ENCODE measurements around the gene SEMA4G.

DNA sequence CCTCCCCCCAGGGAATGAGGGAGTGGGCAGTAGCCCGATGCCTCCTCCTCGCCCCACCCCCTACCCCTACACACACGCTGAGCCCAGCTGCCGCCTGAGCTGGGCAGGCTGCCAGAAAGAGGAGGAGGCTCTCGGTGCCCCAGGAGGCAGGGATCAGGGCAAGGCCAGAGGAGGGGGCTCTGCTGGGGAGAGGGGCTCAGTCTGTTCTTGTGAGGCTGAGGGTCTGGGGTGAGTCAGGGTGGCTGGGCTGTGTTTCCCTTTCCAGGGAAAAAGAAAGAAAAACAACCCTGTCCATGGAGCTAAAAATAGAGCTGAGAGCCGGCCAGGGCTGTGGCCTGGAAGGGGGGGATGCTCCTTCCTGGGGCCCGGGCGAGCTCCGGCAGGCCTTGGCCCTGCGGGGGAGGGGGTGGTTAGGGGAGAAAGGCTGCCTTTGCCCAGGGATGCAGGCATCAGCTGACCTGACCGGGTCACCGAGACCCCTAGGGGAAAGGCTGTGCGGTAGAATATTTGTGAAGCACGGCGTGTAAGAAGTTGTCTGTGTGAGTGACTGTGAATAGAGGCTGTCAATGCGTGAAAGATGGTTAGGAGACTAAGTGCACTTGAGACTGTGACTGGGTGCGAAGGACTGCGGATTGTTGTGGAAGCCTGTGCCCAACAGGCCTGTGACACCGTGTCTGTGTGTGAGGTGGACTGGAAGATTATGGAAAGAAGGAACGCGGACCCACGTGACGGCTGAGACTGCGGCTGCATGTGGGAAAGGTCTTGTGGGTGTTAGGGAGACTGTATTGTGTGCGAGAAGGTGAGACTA, 29.1 kb downstream of the SEMA4G start:
- TF ChIP-seq CTCF (IDR thresholded peaks at IDR 0.05; ENCODE audit: control extremely low read depth in 1 of 3, insufficient read depth in 1 of 3, low read depth in 1 of 3, low read length in 3 of 3) = no peak
- no peak; a peak in 1 of 3 replicates for TF ChIP-seq POLR2A (IDR thresholded peaks at IDR 0.05; ENCODE audit: control extremely low read depth in 1 of 2, low read depth in 2 of 2, low read length in 2 of 2)

Data from H1 (cell line).